ENCODE results near the gene SYT17.

Gene SYT17

DNA sequence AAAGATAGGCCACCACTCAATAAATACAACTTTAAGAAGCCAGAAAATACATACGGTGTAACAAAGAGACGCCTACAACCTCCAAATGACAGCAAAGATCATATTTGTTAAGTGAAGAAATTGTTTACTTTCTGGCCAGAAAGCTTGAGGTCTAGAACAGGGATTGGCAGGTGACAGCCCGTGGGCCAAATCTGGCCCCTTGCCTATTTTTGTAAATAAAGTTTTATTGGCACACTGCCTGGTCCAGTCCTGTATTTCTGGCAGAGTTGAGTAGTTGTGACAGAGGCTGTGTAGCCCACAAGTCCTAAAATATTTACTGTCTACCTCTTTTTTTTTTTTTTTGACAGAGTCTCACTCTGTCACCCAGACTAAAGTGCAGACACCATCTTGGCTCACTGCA is 114.1 kb downstream of the SYT17 start:
- H3K27ac ChIP-seq (ENCODE audit: low read depth, low read length): no peak overlapping the region
- H3K27me3 ChIP-seq (ENCODE audit: control insufficient read depth, low read length): peaks cover 5% of the 10 kb centered on the region; the same call in 1 of the 2 replicates
- no peaks in the 10 kb centered on the region for H3K79me2 ChIP-seq (ENCODE audit: control insufficient read depth, low read length)
- H3K4me2 ChIP-seq (ENCODE audit: low read length): no peak overlapping the region
- no peaks in the 10 kb centered on the region for H3K4me1 ChIP-seq (ENCODE audit: control insufficient read depth, low read length)
- H3K36me3 ChIP-seq (ENCODE audit: control insufficient read depth, low read length): no peaks in the 10 kb centered on the region
- no peak overlapping the region for H3K4me3 ChIP-seq (ENCODE audit: low read length)
- no peaks in the 10 kb centered on the region for H3K9me3 ChIP-seq (ENCODE audit: control insufficient read depth, insufficient read depth, low read length)
- no peaks in the 10 kb centered on the region for H4K20me1 ChIP-seq (ENCODE audit: control insufficient read depth, insufficient read depth, low read depth, low read length)
- TF ChIP-seq, protein P1, sequence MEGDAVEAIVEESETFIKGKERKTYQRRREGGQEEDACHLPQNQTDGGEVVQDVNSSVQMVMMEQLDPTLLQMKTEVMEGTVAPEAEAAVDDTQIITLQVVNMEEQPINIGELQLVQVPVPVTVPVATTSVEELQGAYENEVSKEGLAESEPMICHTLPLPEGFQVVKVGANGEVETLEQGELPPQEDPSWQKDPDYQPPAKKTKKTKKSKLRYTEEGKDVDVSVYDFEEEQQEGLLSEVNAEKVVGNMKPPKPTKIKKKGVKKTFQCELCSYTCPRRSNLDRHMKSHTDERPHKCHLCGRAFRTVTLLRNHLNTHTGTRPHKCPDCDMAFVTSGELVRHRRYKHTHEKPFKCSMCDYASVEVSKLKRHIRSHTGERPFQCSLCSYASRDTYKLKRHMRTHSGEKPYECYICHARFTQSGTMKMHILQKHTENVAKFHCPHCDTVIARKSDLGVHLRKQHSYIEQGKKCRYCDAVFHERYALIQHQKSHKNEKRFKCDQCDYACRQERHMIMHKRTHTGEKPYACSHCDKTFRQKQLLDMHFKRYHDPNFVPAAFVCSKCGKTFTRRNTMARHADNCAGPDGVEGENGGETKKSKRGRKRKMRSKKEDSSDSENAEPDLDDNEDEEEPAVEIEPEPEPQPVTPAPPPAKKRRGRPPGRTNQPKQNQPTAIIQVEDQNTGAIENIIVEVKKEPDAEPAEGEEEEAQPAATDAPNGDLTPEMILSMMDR (IDR thresholded peaks at IDR 0.05; ENCODE audit: low read depth, low read length, poor library complexity, severe bottlenecking): no peak
- TF ChIP-seq EZH2phosphoT487 (IDR thresholded peaks at IDR 0.05; ENCODE audit: borderline replicate concordance, low read length): no peak
- H3F3A ChIP-seq (ENCODE audit: control insufficient read depth, insufficient read depth): no peaks in the 10 kb centered on the region
- H3K9me2 ChIP-seq (replicated peaks; ENCODE audit: control insufficient read depth, low read length): no peaks in the 10 kb centered on the region

DNA sequence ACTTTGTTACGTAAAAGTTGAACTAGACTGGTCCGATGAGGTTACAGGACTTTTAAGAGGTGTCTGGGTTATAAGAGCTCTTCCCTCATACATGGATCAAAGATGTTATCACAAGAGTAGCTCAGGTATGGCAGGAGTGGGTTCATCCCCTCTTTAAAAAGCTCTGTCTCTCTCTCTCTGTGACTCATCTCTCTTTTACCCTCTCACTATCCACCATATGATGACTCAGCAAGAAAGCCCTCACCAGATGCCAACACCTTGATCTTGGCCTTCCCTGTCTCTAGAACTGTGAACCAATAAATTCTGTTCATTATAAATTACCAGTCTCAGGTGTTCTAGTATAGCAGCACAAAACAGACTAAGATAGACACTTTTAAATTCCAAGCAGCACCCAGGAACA is 115.6 kb downstream of the SYT17 start:
- Histone ChIP-seq H3F3A (ENCODE audit: control insufficient read depth, insufficient read depth) (no peaks in the 10 kb centered on the region), H3K9me3 (ENCODE audit: control insufficient read depth, insufficient read depth, low read length) (no peaks in the 10 kb centered on the region), H3K27me3 (ENCODE audit: control insufficient read depth, low read length) (peaks cover 5% of the 10 kb centered on the region; the same call in 1 of the 2 replicates), H3K4me1 (ENCODE audit: control insufficient read depth, low read length) (no peaks in the 10 kb centered on the region), H3K79me2 (ENCODE audit: control insufficient read depth, low read length) (no peaks in the 10 kb centered on the region), H4K20me1 (ENCODE audit: control insufficient read depth, insufficient read depth, low read depth, low read length) (no peaks in the 10 kb centered on the region), H3K36me3 (ENCODE audit: control insufficient read depth, low read length) (no peaks in the 10 kb centered on the region), H3K4me3 (ENCODE audit: low read length) (no peak overlapping the region), H3K4me2 (ENCODE audit: low read length) (no peak overlapping the region), H3K27ac (ENCODE audit: low read depth, low read length) (no peak overlapping the region), H3K9me2 (replicated peaks; ENCODE audit: control insufficient read depth, low read length) (no peaks in the 10 kb centered on the region)
- TF ChIP-seq, protein P1 (IDR thresholded peaks at IDR 0.05; ENCODE audit: low read depth, low read length, poor library complexity, severe bottlenecking): no peak
- no peak for TF ChIP-seq EZH2phosphoT487 (IDR thresholded peaks at IDR 0.05; ENCODE audit: borderline replicate concordance, low read length)

DNA sequence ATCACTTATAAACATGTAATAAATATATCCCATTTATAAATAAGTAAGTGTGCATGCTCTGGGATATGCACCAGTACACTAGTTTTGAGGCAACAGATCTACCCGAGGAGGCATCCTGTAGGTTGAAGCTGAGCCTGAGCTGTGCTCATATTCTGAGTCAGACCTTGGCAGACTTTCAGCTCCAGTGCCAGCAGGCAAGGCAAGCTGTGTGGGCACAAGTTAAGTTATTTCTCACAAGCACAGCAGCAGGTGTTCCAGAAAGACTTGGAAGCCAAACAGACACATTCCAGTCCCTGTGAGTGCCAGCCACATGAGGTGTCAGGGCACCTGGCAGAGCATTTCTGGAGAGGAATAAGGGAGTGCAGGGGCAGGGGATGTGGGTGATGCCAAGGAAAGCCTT is 116.2 kb downstream of the SYT17 start:
- Histone ChIP-seq H3K79me2 (ENCODE audit: control insufficient read depth, low read length) (no peaks in the 10 kb centered on the region), H3K9me2 (replicated peaks; ENCODE audit: control insufficient read depth, low read length) (no peaks in the 10 kb centered on the region), H4K20me1 (ENCODE audit: control insufficient read depth, insufficient read depth, low read depth, low read length) (no peaks in the 10 kb centered on the region), H3K9me3 (ENCODE audit: control insufficient read depth, insufficient read depth, low read length) (no peaks in the 10 kb centered on the region), H3K4me2 (ENCODE audit: low read length) (no peak overlapping the region), H3K36me3 (ENCODE audit: control insufficient read depth, low read length) (no peaks in the 10 kb centered on the region), H3K27me3 (ENCODE audit: control insufficient read depth, low read length) (peaks cover 5% of the 10 kb centered on the region; the same call in 1 of the 2 replicates), H3F3A (ENCODE audit: control insufficient read depth, insufficient read depth) (no peaks in the 10 kb centered on the region), H3K4me1 (ENCODE audit: control insufficient read depth, low read length) (no peaks in the 10 kb centered on the region), H3K4me3 (ENCODE audit: low read length) (no peak overlapping the region), H3K27ac (ENCODE audit: low read depth, low read length) (no peak overlapping the region)
- TF ChIP-seq, protein P1 (IDR thresholded peaks at IDR 0.05; ENCODE audit: low read depth, low read length, poor library complexity, severe bottlenecking): no peak
- TF ChIP-seq EZH2phosphoT487 (IDR thresholded peaks at IDR 0.05; ENCODE audit: borderline replicate concordance, low read length): no peak

Measured in DOHH2 (cell line).